H9 (cell line): ENCODE measurements around the gene DNAH1. TPM values are rescaled to one million over a fixed set of nuclear protein-coding genes. Genes with fewer than 3 reads are reported as not detected.

ENCODE experiments used
- DNase-seq: peaks from one replicate; pipeline ENCODE4 v3.0.0-alpha.2; 2017
- H2AFZ ChIP-seq: one replicate; pipeline ENCODE4 v1.6.1; 2013; ENCODE audit warnings: mild to moderate bottlenecking, low read length, control low read depth, moderate library complexity
- H2AK5ac ChIP-seq: 2 replicates; pipeline ENCODE4 v1.6.1; 2013; ENCODE audit warnings: low read length, control low read depth, mixed read lengths; ENCODE audit not compliant: insufficient read length
- H2BK120ac ChIP-seq: one replicate; pipeline ENCODE4 v1.6.1; 2013; ENCODE audit warnings: low read depth, mild to moderate bottlenecking, low read length, control low read depth, inconsistent platforms; ENCODE audit not compliant: poor library complexity, severe bottlenecking
- H2BK12ac ChIP-seq: 2 replicates; pipeline ENCODE4 v1.6.1; 2013; ENCODE audit warnings: low read length, control low read depth, mixed read lengths, low read depth; ENCODE audit not compliant: insufficient read length
- H2BK15ac ChIP-seq: 2 replicates; pipeline ENCODE4 v1.6.1; 2013; ENCODE audit warnings: low read depth, low read length, control low read depth
- H2BK20ac ChIP-seq: one replicate; pipeline ENCODE4 v1.6.1; 2013; ENCODE audit warnings: low read depth, mild to moderate bottlenecking, low read length, control low read depth, inconsistent platforms; ENCODE audit not compliant: poor library complexity, severe bottlenecking
- H2BK5ac ChIP-seq: 2 replicates; pipeline ENCODE4 v1.6.1; 2013; ENCODE audit warnings: low read length, control low read depth, mixed read lengths; ENCODE audit not compliant: insufficient read length
- H3K14ac ChIP-seq: 2 replicates; pipeline ENCODE4 v1.6.1; 2013; ENCODE audit warnings: low read length, control low read depth; ENCODE audit not compliant: insufficient read depth
- H3K18ac ChIP-seq: 2 replicates; pipeline ENCODE4 v1.6.1; 2013; ENCODE audit warnings: low read depth, mild to moderate bottlenecking, mixed read lengths, low read length, control low read depth; ENCODE audit not compliant: insufficient read length
- H3K23ac ChIP-seq: 2 replicates; pipeline ENCODE4 v1.6.1; 2013; ENCODE audit warnings: low read length, control low read depth, mixed read lengths, low read depth; ENCODE audit not compliant: insufficient read length
- H3K23me2 ChIP-seq: 2 replicates; pipeline ENCODE4 v1.6.1; 2013; ENCODE audit warnings: low read depth, mild to moderate bottlenecking, mixed read lengths, low read length, control low read depth; ENCODE audit not compliant: insufficient read length, poor library complexity, severe bottlenecking
- H3K27ac ChIP-seq: 2 replicates; pipeline ENCODE4 v1.5.1; 2013; ENCODE audit warnings: low read length, control low read depth, mixed read lengths, low read depth; ENCODE audit not compliant: insufficient read length
- H3K27me3 ChIP-seq: 2 replicates; pipeline ENCODE4 v1.6.1; 2013; ENCODE audit warnings: low read length, control low read depth, inconsistent platforms; ENCODE audit not compliant: insufficient read depth
- H3K4ac ChIP-seq: 2 replicates; pipeline ENCODE4 v1.6.1; 2013; ENCODE audit warnings: low read depth, mild to moderate bottlenecking, control low read depth, inconsistent platforms, low read length, moderate library complexity
- H3K4me1 ChIP-seq: 2 replicates; pipeline ENCODE4 v1.6.1; 2013; ENCODE audit warnings: low read length, control low read depth, inconsistent platforms; ENCODE audit not compliant: insufficient read depth
- H3K4me2 ChIP-seq: 2 replicates; pipeline ENCODE4 v1.6.1; 2013; ENCODE audit warnings: low read length, control low read depth, mixed read lengths; ENCODE audit not compliant: insufficient read length, insufficient read depth
- H3K56ac ChIP-seq: 2 replicates; pipeline ENCODE4 v1.6.1; 2013; ENCODE audit warnings: low read depth, mild to moderate bottlenecking, mixed read lengths, low read length, control low read depth; ENCODE audit not compliant: insufficient read length
- H3K79me1 ChIP-seq: 2 replicates; pipeline ENCODE4 v1.6.1; 2013; ENCODE audit warnings: low read depth, mild to moderate bottlenecking, moderate library complexity, low read length, control low read depth, inconsistent platforms; ENCODE audit not compliant: insufficient read depth, poor library complexity, severe bottlenecking
- H3K79me2 ChIP-seq: 2 replicates; pipeline ENCODE4 v1.6.1; 2013; ENCODE audit warnings: low read length, control low read depth, inconsistent platforms; ENCODE audit not compliant: insufficient read depth
- H3K9ac ChIP-seq: 2 replicates; pipeline ENCODE4 v1.6.1; 2013; ENCODE audit warnings: low read length, control low read depth, mixed read lengths; ENCODE audit not compliant: insufficient read length; ENCODE audit errors: extremely low read depth
- H3K9me3 ChIP-seq: one replicate; pipeline ENCODE4 v1.6.1; 2013; ENCODE audit warnings: low read depth, low read length, inconsistent platforms; ENCODE audit not compliant: control insufficient read depth
- H3T11ph ChIP-seq: one replicate; pipeline ENCODE4 v1.6.1; 2013; ENCODE audit warnings: mild to moderate bottlenecking, low read length, control low read depth, inconsistent platforms
- H4K20me1 ChIP-seq: one replicate; pipeline ENCODE4 v1.6.1; 2013; ENCODE audit not compliant: control insufficient read depth, insufficient read length, insufficient read depth
- H4K5ac ChIP-seq: 2 replicates; pipeline ENCODE4 v1.6.1; 2013; ENCODE audit warnings: low read depth, mild to moderate bottlenecking, mixed read lengths, low read length, control low read depth; ENCODE audit not compliant: insufficient read length
- H4K8ac ChIP-seq: replicated peaks from 2 replicates; pipeline ENCODE4 v1.6.1; 2013; ENCODE audit warnings: low read length, control low read depth, mixed read lengths, low read depth; ENCODE audit not compliant: insufficient read length
- H4K91ac ChIP-seq: 2 replicates; pipeline ENCODE4 v1.6.1; 2013; ENCODE audit warnings: low read depth, mild to moderate bottlenecking, moderate library complexity, mixed read lengths, low read length, control low read depth; ENCODE audit not compliant: insufficient read length
- H3K27ac Mint-ChIP-seq, 3 experiments: 2 replicates in 2 of 3; 3 replicates in 1 of 3; pipeline ENCODE4 v1.8.0; 2020 to 2021; ENCODE audit warnings: mixed read lengths in 3 of 3, mild to moderate bottlenecking in 1 of 3, moderate library complexity in 1 of 3
- H3K27me3 Mint-ChIP-seq: 2 replicates; pipeline ENCODE4 v1.8.0; 2021; ENCODE audit warnings: low read depth, mild to moderate bottlenecking, moderate library complexity, mixed read lengths
- H3K36me3 Mint-ChIP-seq, 3 experiments: 2 replicates in 2 of 3; 3 replicates in 1 of 3; pipeline ENCODE4 v1.8.0; 2020 to 2021; ENCODE audit warnings: low read depth in 3 of 3, mixed read lengths in 3 of 3; ENCODE audit not compliant: insufficient read depth in 1 of 3
- H3K4me1 Mint-ChIP-seq, 2 experiments: 2 replicates each; pipeline ENCODE4 v1.8.0; 2020; ENCODE audit warnings: mixed read lengths in 2 of 2
- H3K4me3 Mint-ChIP-seq, 2 experiments: 2 replicates in 1 of 2; 3 replicates in 1 of 2; pipeline ENCODE4 v1.8.0; 2020 to 2021; ENCODE audit warnings: mild to moderate bottlenecking in 2 of 2, mixed read lengths in 2 of 2, moderate library complexity in 1 of 2
- H3K9me3 Mint-ChIP-seq, 2 experiments: 2 replicates in 1 of 2; 3 replicates in 1 of 2; pipeline ENCODE4 v1.8.0; 2020; ENCODE audit warnings: mild to moderate bottlenecking in 2 of 2, mixed read lengths in 2 of 2, moderate library complexity in 1 of 2
- CTCF ChIP-seq: fragments of 200-600 bp; sonication (generic); conservative IDR thresholded peaks from 3 replicates; pipeline ENCODE4 v1.8.0; 2021; ENCODE audit warnings: antibody characterized with exemption, mild to moderate bottlenecking
- WGBS: extraction: QIAGEN DNeasy Blood & Tissue Kit; methylation state at CpG from one replicate; pipeline ENCODE4 v1.1.7; 2013; ENCODE audit warnings: missing lambda C conversion rate, low lambda C conversion rate, mixed read lengths; ENCODE audit not compliant: insufficient read length; ENCODE audit errors: extremely low coverage; 5-methylcytosine and 5-hydroxymethylcytosine counted together
- total RNA-seq: library from RNA; stranded (reverse); gene quantifications from 2 replicates; pipeline ENCODE4 v1.2.1, GENCODE V29; 2021

The DNAH1 gene
- total RNA-seq, 1 experiment from 2014 or later: 2.0 TPM

GRCh38 chr3:52305926-52306325 is 10.2 kb upstream of the DNAH1 start:
- H3K18ac ChIP-seq: no peak overlapping the region
- DNase-seq: no peak
- H4K91ac ChIP-seq: no peak overlapping the region
- no peak overlapping the region for H3K4ac ChIP-seq
- Mint-ChIP-seq H3K9me3 (no peaks in the 10 kb centered on the region), H3K4me1 (peaks cover 2 to 4% of the 10 kb centered on the region in 2 experiments; a peak in 3 of 4 replicates), H3K27ac (no peak overlapping the region; a peak in 1 of 7 replicates), H3K4me3 (no peak overlapping the region), H3K27me3 (peaks cover 38% of the 10 kb centered on the region), H3K36me3 (no peaks in the 10 kb centered on the region; a peak in 1 of 7 replicates)
- no peak overlapping the region for H3K9ac ChIP-seq
- no peaks in the 10 kb centered on the region for H3K23me2 ChIP-seq
- H3K27me3 ChIP-seq: no peaks in the 10 kb centered on the region; the same call in 1 of the 2 replicates
- H2BK12ac ChIP-seq: no peak overlapping the region
- no CpG with 5 or more reads among the region's 5 CpGs for WGBS
- no peaks in the 10 kb centered on the region for H3K9me3 ChIP-seq
- H4K5ac ChIP-seq: no peak overlapping the region
- no peak overlapping the region for H4K8ac ChIP-seq
- H3K79me2 ChIP-seq: no peaks in the 10 kb centered on the region
- H3T11ph ChIP-seq: no peak overlapping the region
- H3K4me2 ChIP-seq: no peak overlapping the region
- no peak overlapping the region for H2BK15ac ChIP-seq
- H4K20me1 ChIP-seq: no peaks in the 10 kb centered on the region
- no peak overlapping the region for H3K23ac ChIP-seq
- H2BK20ac ChIP-seq: no peak overlapping the region
- H3K56ac ChIP-seq: no peak overlapping the region
- H3K27ac ChIP-seq: no peak overlapping the region
- H2AK5ac ChIP-seq: no peak overlapping the region
- H2BK5ac ChIP-seq: no peak overlapping the region
- no peak for TF ChIP-seq CTCF
- no peaks in the 10 kb centered on the region for H3K4me1 ChIP-seq
- no peak overlapping the region for H2BK120ac ChIP-seq
- no peak overlapping the region for H2AFZ ChIP-seq
- no peak overlapping the region for H3K14ac ChIP-seq
- no peaks in the 10 kb centered on the region for H3K79me1 ChIP-seq
